HG03039 (cell line): ENCODE measurements around the gene BBC3.
"Not testable (repeated sequence)": the region's sequence is repeated elsewhere in the genome, so short reads cannot be mapped to it uniquely, and the experiment has no call there.

Source experiments
- ATAC-seq: cut with Tn5 transposase; IDR thresholded peaks from one replicate; pipeline ENCODE4 v1.9.1; 2021; ENCODE audit warnings: mild to moderate bottlenecking, moderate library complexity; ENCODE audit not compliant: unreplicated experiment

The BBC3 gene

GRCh38 chr19:47230921-47231214 is at the start of gene BBC3:
TSS of gene BBC3 (minus strand) at chr19:47231199. CDS start at chr19:47228431, 2,768 bp downstream.
- ATAC-seq, result peak; percentile 18

- no peak for ATAC-seq
These were observed 49.3 kb upstream of the BBC3 start for GRCh38 chr19:47280183-47280797.

GRCh38 chr19:47276513-47276912 is 45.5 kb upstream of the BBC3 start:
- not testable (repeated sequence) for ATAC-seq

- no peak for ATAC-seq
These were observed 44.9 kb upstream of the BBC3 start for GRCh38 chr19:47275791-47276461.

GRCh38 chr19:47274891-47275761 is 44.1 kb upstream of the BBC3 start:
- ATAC-seq, result peak; percentile 3

GRCh38 chr19:47274071-47274890 is 43.3 kb upstream of the BBC3 start, which contains the start of gene INAFM1:
TSS of gene INAFM1 (plus strand) at chr19:47274885. CDS start at chr19:47274920, 35 bp downstream.
- ATAC-seq, result peak; percentile 42

GRCh38 chr19:47273313-47274070 is 42.5 kb upstream of the BBC3 start:
- ATAC-seq, result peak; percentile 47

GRCh38 chr19:47272448-47273312 is 41.7 kb upstream of the BBC3 start:
- ATAC-seq, result no peak

- no peak for ATAC-seq
These were observed 41.0 kb upstream of the BBC3 start for GRCh38 chr19:47271949-47272348.

GRCh38 chr19:47270408-47270807 is 39.4 kb upstream of the BBC3 start:
- ATAC-seq, result no peak

- ATAC-seq, result no peak
These were observed 38.6 kb upstream of the BBC3 start for GRCh38 chr19:47269596-47269995.

- no peak for ATAC-seq
These were observed 37.0 kb upstream of the BBC3 start for GRCh38 chr19:47268028-47268427.

GRCh38 chr19:47267350-47267759 is 36.4 kb upstream of the BBC3 start:
- ATAC-seq, result no peak

- no peak for ATAC-seq
These were observed 35.5 kb upstream of the BBC3 start for GRCh38 chr19:47266401-47266941.

- no peak for ATAC-seq
These were observed 33.6 kb upstream of the BBC3 start for GRCh38 chr19:47264629-47265028.

GRCh38 chr19:47261946-47262793 is 31.2 kb upstream of the BBC3 start:
- not testable (repeated sequence) for ATAC-seq

GRCh38 chr19:47260476-47260875 is 29.5 kb upstream of the BBC3 start:
- no peak for ATAC-seq
